ENCODE results near the gene PRDM16.

PRDM16 gene

GRCh38 chr1:3124246-3124645 is 55.2 kb downstream of the PRDM16 start:
- no peak for DNase-seq (ENCODE audit: low read depth)

GRCh38 chr1:3125078-3125477 is 56.1 kb downstream of the PRDM16 start:
- DNase-seq (ENCODE audit: low read depth) = no peak

GRCh38 chr1:3125546-3126368 is 56.8 kb downstream of the PRDM16 start:
- no peak for DNase-seq (ENCODE audit: low read depth)

GRCh38 chr1:3126756-3127678 is 58.0 kb downstream of the PRDM16 start:
- DNase-seq (ENCODE audit: low read depth) = no peak

GRCh38 chr1:3127738-3128137 is 58.7 kb downstream of the PRDM16 start:
- DNase-seq (ENCODE audit: low read depth) = no peak

- DNase-seq (ENCODE audit: low read depth) = no peak
These were observed 59.6 kb downstream of the PRDM16 start for GRCh38 chr1:3128431-3129132.

- DNase-seq (ENCODE audit: low read depth) = no peak
These were observed 60.1 kb downstream of the PRDM16 start for GRCh38 chr1:3129133-3129490.

- DNase-seq (ENCODE audit: low read depth) = no peak
These were observed 61.3 kb downstream of the PRDM16 start for GRCh38 chr1:3130268-3130667.

- DNase-seq (ENCODE audit: low read depth) = no peak
These were observed 63.7 kb downstream of the PRDM16 start for GRCh38 chr1:3132660-3133059.

GRCh38 chr1:3133686-3134085 is 64.7 kb downstream of the PRDM16 start:
- no peak for DNase-seq (ENCODE audit: low read depth)

- no peak for DNase-seq (ENCODE audit: low read depth)
These were observed 65.5 kb downstream of the PRDM16 start for GRCh38 chr1:3134381-3135072.

GRCh38 chr1:3135073-3135702 is 66.2 kb downstream of the PRDM16 start:
- DNase-seq (ENCODE audit: low read depth) = no peak

- no peak for DNase-seq (ENCODE audit: low read depth)
These were observed 66.9 kb downstream of the PRDM16 start for GRCh38 chr1:3135744-3136455.

GRCh38 chr1:3136532-3136931 is 67.5 kb downstream of the PRDM16 start:
- no peak for DNase-seq (ENCODE audit: low read depth)

GRCh38 chr1:3137111-3138100 is 68.4 kb downstream of the PRDM16 start:
- no peak for DNase-seq (ENCODE audit: low read depth)

GRCh38 chr1:3138623-3139151 is 69.7 kb downstream of the PRDM16 start:
- no peak for DNase-seq (ENCODE audit: low read depth)

- no peak for DNase-seq (ENCODE audit: low read depth)
These were observed 70.4 kb downstream of the PRDM16 start for GRCh38 chr1:3139451-3139852.

GRCh38 chr1:3139871-3140361 is 70.9 kb downstream of the PRDM16 start:
- DNase-seq (ENCODE audit: low read depth) = no peak

- DNase-seq (ENCODE audit: low read depth) = no peak
These were observed 71.4 kb downstream of the PRDM16 start for GRCh38 chr1:3140437-3140836.
